ENCODE results near the gene SNX9.
A peak's percentile ranks its signal among the peaks of the same experiment; 100 is the strongest.
"Not testable (repeated sequence)": the region's sequence is repeated elsewhere in the genome, so short reads cannot be mapped to it uniquely, and the experiment has no call there.

Gene SNX9

GRCh38 chr6:157823528-157824370 lies 703 bp downstream of the SNX9 start:
- peak in 35 of 42 donors; percentile 8 to 61 (median 34) for DNase-seq
- intact Hi-C loops (cut with DNase I), result loop anchor here (5.0 to 10.0 kb wide), 2 partner anchors 51 to 66 kb away; no protein-coding TSS in a partner anchor

GRCh38 chr6:157825243-157825904 lies 2.3 kb downstream of the SNX9 start:
- intact Hi-C loops (cut with DNase I), result loop anchor here (10.0 kb wide), 1 partner anchor 49 kb away; no protein-coding TSS in a partner anchor
- DNase-seq, result no peak

GRCh38 chr6:157830354-157831017 lies 7.4 kb downstream of the SNX9 start:
- peak in 3 of 42 donors; percentile 32 to 38 (median 36) for DNase-seq
- intact Hi-C loops (cut with DNase I), result no loop called here

- no peak for DNase-seq
- intact Hi-C loops (cut with DNase I), result no loop called here
Observed at GRCh38 chr6:157831018-157831369, 7.9 kb downstream of the SNX9 start.

DNA sequence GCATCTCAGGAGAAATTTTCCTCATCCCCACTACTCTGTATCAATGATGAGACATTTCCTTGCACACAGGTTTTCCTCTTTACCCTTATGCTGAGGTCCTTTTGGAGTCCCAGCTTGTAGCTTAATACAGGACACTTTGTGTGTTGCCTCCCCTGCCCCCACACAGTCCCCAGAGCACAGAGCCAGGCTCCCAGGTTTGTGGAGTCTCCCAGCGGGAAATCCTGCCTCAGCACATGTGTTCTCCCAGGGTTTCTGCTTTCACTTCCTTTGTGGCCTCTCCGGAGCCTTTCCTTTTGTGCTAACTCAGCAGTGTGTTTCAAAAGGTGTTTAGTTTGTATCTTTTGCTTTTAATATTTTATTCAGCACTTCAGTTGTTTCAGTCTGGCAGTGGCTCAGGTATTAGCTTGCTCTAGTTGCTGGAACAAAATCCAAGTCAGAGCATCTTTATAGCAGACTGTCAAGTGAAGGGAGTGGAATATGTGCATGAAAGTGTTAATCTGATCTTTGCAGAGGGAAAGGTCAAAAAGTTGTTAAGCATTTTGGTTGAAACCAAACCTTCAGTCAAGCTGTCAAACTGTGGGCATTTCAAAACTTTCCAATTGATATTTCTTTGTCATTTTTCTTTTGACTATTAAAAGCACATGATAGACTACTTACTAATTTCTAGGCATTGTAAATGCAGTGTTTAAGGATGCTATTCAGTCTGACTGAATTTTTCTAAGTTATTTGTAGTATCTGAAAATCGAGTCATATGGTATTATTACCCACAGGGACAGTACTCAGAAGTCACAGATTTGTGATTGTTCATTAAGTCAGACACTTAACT lies 8.6 kb downstream of the SNX9 start:
- intact Hi-C loops (cut with DNase I), result no loop called here
- no peak for DNase-seq

GRCh38 chr6:157832250-157832967 lies 9.4 kb downstream of the SNX9 start:
- intact Hi-C loops (cut with DNase I), result no loop called here

DNA sequence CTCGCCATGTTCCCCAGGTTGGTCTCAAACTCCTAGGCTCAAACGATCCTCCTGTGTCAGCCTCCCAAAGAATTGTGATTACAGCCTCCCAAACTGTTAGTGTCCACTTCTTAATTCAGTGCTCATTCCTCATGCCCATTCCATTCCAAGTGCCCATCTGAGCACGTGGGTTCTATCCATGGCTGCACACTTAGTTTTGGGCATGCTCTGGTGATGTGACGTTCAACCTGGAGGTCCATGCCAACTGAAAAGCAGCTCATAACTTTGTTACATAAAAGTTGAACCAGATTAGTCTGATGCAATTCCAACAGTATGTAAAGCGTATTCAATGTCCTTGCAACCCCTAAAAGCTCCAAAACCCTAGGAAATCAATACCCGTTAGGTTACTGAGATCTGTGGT lies 11.5 kb downstream of the SNX9 start:
- intact Hi-C loops (cut with DNase I), result no loop called here
- no peak for DNase-seq

More at GRCh38 chr6:157832250-157832967, 9.4 kb downstream of the SNX9 start:
- DNase-seq, result no peak

GRCh38 chr6:157838718-157839430 lies 15.8 kb downstream of the SNX9 start:
- intact Hi-C loops (cut with DNase I), result no loop called here
- peak in 1 of 42 donors; percentile 20 for DNase-seq

- peak in 1 of 42 donors; percentile 25 for DNase-seq
- intact Hi-C loops (cut with DNase I), result no loop called here
Observed at GRCh38 chr6:157839606-157840005, 16.6 kb downstream of the SNX9 start.

- no peak for DNase-seq
- intact Hi-C loops (cut with DNase I), result no loop called here
Observed at GRCh38 chr6:157840261-157840660, 17.2 kb downstream of the SNX9 start.

- no peak for DNase-seq
- intact Hi-C loops (cut with DNase I), result no loop called here
Observed at GRCh38 chr6:157840776-157841175, 17.7 kb downstream of the SNX9 start.

GRCh38 chr6:157841211-157841840 lies 18.3 kb downstream of the SNX9 start:
- peak in 1 of 42 donors; percentile 35 for DNase-seq
- intact Hi-C loops (cut with DNase I), result no loop called here

DNA sequence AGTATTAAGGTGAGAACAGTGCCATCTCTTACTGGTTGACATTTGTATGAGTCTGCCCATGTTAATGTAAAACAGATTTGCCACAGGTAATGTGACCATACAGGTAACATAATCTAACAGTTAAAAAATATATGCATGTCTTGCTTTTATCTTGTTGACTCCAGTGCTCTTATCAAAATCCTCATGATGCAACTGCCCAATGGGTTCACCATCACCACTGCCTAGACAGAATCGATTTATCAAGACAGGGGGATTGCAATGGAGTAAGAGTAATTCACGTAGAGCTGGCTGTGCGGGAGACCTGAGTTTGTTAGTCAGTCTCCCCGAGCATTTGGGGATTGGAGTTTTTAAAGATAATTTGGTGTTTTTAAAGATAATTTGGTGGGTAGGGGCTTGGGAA lies 19.2 kb downstream of the SNX9 start:
- intact Hi-C loops (cut with DNase I), result no loop called here
- DNase-seq, result peak in 1 of 42 donors; percentile 3

- DNase-seq; intact Hi-C loops (cut with DNase I): not testable (repeated sequence)
Observed at GRCh38 chr6:157844196-157844595, 21.1 kb downstream of the SNX9 start.

- intact Hi-C loops (cut with DNase I), result no loop called here
- DNase-seq, result no peak
Observed at GRCh38 chr6:157845493-157846259, 22.6 kb downstream of the SNX9 start.

DNA sequence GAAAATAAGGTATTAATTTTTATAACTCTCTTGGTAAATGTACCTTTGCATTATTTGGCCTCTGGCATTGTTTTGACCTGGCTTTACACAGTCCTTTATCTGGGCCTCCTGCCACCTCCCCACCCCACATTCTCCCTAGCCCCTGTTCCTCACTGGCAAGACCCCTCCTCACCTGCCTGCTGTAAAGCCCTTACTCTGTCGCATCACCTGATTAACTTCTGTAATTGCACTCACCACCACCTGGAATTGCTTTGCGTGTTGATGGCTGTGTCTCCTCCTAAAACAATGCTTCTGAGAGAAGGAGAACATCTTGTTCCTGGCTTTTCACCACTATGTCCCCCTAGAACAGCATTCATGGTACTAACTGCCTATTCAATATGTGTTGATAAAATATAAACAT lies 24.8 kb downstream of the SNX9 start:
- DNase-seq, result no peak
- intact Hi-C loops (cut with DNase I), result no loop called here

DNA sequence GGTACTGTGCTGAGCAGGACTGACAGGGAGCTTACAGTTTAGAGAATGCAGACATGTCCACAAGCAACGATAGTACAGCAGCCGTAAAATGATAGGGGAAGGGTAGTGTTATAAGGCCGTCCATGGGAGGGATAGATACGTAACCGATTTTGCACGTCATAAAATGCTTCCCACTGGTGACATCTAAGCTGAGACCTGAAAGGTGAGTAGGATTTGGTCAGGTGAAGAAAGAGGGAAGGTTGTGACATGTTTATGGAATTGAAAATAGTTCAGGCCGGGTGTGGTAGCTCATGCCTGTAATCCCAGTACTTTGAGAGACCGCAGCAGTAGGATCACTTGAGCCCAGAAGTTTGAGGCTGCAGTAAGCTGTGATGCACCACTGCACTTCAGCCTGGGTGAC lies 25.6 kb downstream of the SNX9 start:
- DNase-seq, result peak in 1 of 42 donors; percentile 27
- intact Hi-C loops (cut with DNase I), result no loop called here

Data from head of caudate nucleus (tissue), 42 donors.